ENCODE measurements around the gene MCCD1. TPM values are rescaled to one million over a fixed set of nuclear protein-coding genes. Genes with fewer than 3 reads are reported as not detected.

The MCCD1 gene
- total and polyA plus RNA-seq, 2 experiments from 2014 or later = not detected

- Histone ChIP-seq H3K4me3 (no peak overlapping the region), H3K27me3 (replicated peaks; ENCODE audit: insufficient read depth) (no peaks in the 10 kb centered on the region), H3F3A (ENCODE audit: insufficient read depth) (peaks cover 4% of the 10 kb centered on the region; the same call in 1 of the 2 replicates), H3K9me2 (ENCODE audit: insufficient read depth) (no peaks in the 10 kb centered on the region), H4K20me1 (ENCODE audit: insufficient read depth) (peaks cover 13% of the 10 kb centered on the region; the same call in 1 of the 2 replicates), H3K4me1 (ENCODE audit: insufficient read depth) (peaks cover 16% of the 10 kb centered on the region), H3K27ac (no peak overlapping the region), H3K4me2 (ENCODE audit: unreplicated experiment) (no peak overlapping the region), H3K36me3 (ENCODE audit: low read depth) (peaks cover 13% of the 10 kb centered on the region), H3K9ac (no peak overlapping the region), H2AFZ (no peak overlapping the region), H3K9me3 (ENCODE audit: low read depth) (no peaks in the 10 kb centered on the region), H3K79me2 (ENCODE audit: insufficient read depth) (peaks cover 59% of the 10 kb centered on the region)
- in situ Hi-C loops (cut with MboI) = loop anchor here (5.0 kb wide), 1 partner anchor 58 kb away; no protein-coding TSS in a partner anchor
- WGBS, 2 experiments (ENCODE audit: low coverage in 1 of 2, low lambda C conversion rate in 2 of 2, missing lambda C conversion rate in 2 of 2) = 44 to 56% methylated on average over 2 of the region's 2 CpGs
- DNase-seq = no peak
- TF ChIP-seq EZH2phosphoT487 (IDR thresholded peaks at IDR 0.05; ENCODE audit: insufficient read depth, low read depth) (no peak), EZH2 (IDR thresholded peaks at IDR 0.05; ENCODE audit: insufficient read depth, poor library complexity, severe bottlenecking) (no peak)
Observed at GRCh38 chr6:31544676-31545075, 15.9 kb downstream of the MCCD1 start.

- no peak for DNase-seq
- H3K4me2 ChIP-seq (ENCODE audit: unreplicated experiment) = no peak overlapping the region
- no peaks in the 10 kb centered on the region for H3K27me3 ChIP-seq (replicated peaks; ENCODE audit: insufficient read depth)
- H2AFZ ChIP-seq = no peak overlapping the region
- H3K27ac ChIP-seq = no peak overlapping the region
- H4K20me1 ChIP-seq (ENCODE audit: insufficient read depth) = peaks cover 6% of the 10 kb centered on the region; the same call in 1 of the 2 replicates
- H3K4me3 ChIP-seq = no peak overlapping the region
- H3K4me1 ChIP-seq (ENCODE audit: insufficient read depth) = peaks cover 10% of the 10 kb centered on the region; the same call in 1 of the 2 replicates
- H3F3A ChIP-seq (ENCODE audit: insufficient read depth) = peaks cover 4% of the 10 kb centered on the region; the same call in 1 of the 2 replicates
- H3K79me2 ChIP-seq (ENCODE audit: insufficient read depth) = peaks cover 59% of the 10 kb centered on the region
- H3K9me2 ChIP-seq (ENCODE audit: insufficient read depth) = no peaks in the 10 kb centered on the region
- TF ChIP-seq EZH2phosphoT487 (IDR thresholded peaks at IDR 0.05; ENCODE audit: insufficient read depth, low read depth) = no peak
- no peak for TF ChIP-seq EZH2 (IDR thresholded peaks at IDR 0.05; ENCODE audit: insufficient read depth, poor library complexity, severe bottlenecking)
- H3K36me3 ChIP-seq (ENCODE audit: low read depth) = peaks cover 7% of the 10 kb centered on the region; the same call in 1 of the 2 replicates
- in situ Hi-C loops (cut with MboI) = no loop called here
- WGBS, 2 experiments (ENCODE audit: low coverage in 1 of 2, low lambda C conversion rate in 2 of 2, missing lambda C conversion rate in 2 of 2) = 38 to 40% methylated on average over 7 of the region's 7 CpGs
- no peak overlapping the region for H3K9ac ChIP-seq
- H3K9me3 ChIP-seq (ENCODE audit: low read depth) = no peaks in the 10 kb centered on the region
Observed at GRCh38 chr6:31545291-31545690, 16.5 kb downstream of the MCCD1 start.

GRCh38 chr6:31546339-31546957 is 17.7 kb downstream of the MCCD1 start, which contains the start of gene ATP6V1G2:
Gene ATP6V1G2, minus strand, starts transcription at chr6:31546608. Its CDS starts 49 bp downstream, at chr6:31546559.
- Histone ChIP-seq H3F3A (ENCODE audit: insufficient read depth) (peaks cover 4% of the 10 kb centered on the region; the same call in 1 of the 2 replicates), H3K79me2 (ENCODE audit: insufficient read depth) (peaks cover 57% of the 10 kb centered on the region), H2AFZ (peak within 1 kb of the TSS; percentile 88), H3K27ac (peak within 1 kb of the TSS; percentile 75), H4K20me1 (ENCODE audit: insufficient read depth) (no peaks in the 10 kb centered on the region), H3K4me2 (ENCODE audit: unreplicated experiment) (peak within 1 kb of the TSS; percentile 91), H3K9ac (peak within 1 kb of the TSS; percentile 95), H3K4me1 (ENCODE audit: insufficient read depth) (peaks cover 10% of the 10 kb centered on the region; the same call in 1 of the 2 replicates), H3K36me3 (ENCODE audit: low read depth) (peaks cover 6% of the 10 kb centered on the region; the same call in 1 of the 2 replicates), H3K27me3 (replicated peaks; ENCODE audit: insufficient read depth) (no peaks in the 10 kb centered on the region), H3K4me3 (peak within 1 kb of the TSS; percentile 88), H3K9me3 (ENCODE audit: low read depth) (no peaks in the 10 kb centered on the region), H3K9me2 (ENCODE audit: insufficient read depth) (no peaks in the 10 kb centered on the region)
- peak; percentile 92 for DNase-seq
- WGBS, 2 experiments (ENCODE audit: low coverage in 1 of 2, low lambda C conversion rate in 2 of 2, missing lambda C conversion rate in 2 of 2) = 5% methylated on average over 11 of the region's 11 CpGs
- in situ Hi-C loops (cut with MboI) = no loop called here
- TF ChIP-seq EZH2phosphoT487 (IDR thresholded peaks at IDR 0.05; ENCODE audit: insufficient read depth, low read depth) (no peak), EZH2 (IDR thresholded peaks at IDR 0.05; ENCODE audit: insufficient read depth, poor library complexity, severe bottlenecking) (no peak)

- peaks cover 6% of the 10 kb centered on the region; the same call in 1 of the 2 replicates for H3K36me3 ChIP-seq (ENCODE audit: low read depth)
Observed at GRCh38 chr6:31546958-31547726, 18.4 kb downstream of the MCCD1 start, which contains the start of gene NFKBIL1. Gene NFKBIL1, plus strand, starts transcription at chr6:31547608. Its CDS starts 87 bp downstream, at chr6:31547695.

More at GRCh38 chr6:31546958-31547726, 18.4 kb downstream of the MCCD1 start, which contains the start of gene NFKBIL1:
- Histone ChIP-seq H3K9ac (peak within 1 kb of the TSS; percentile 95), H3K9me3 (ENCODE audit: low read depth) (no peaks in the 10 kb centered on the region), H3K79me2 (ENCODE audit: insufficient read depth) (peaks cover 58% of the 10 kb centered on the region), H4K20me1 (ENCODE audit: insufficient read depth) (no peaks in the 10 kb centered on the region), H2AFZ (peak within 1 kb of the TSS; percentile 88), H3K4me1 (ENCODE audit: insufficient read depth) (peaks cover 10% of the 10 kb centered on the region; the same call in 1 of the 2 replicates), H3F3A (ENCODE audit: insufficient read depth) (peaks cover 4% of the 10 kb centered on the region; the same call in 1 of the 2 replicates), H3K9me2 (ENCODE audit: insufficient read depth) (no peaks in the 10 kb centered on the region), H3K27me3 (replicated peaks; ENCODE audit: insufficient read depth) (no peaks in the 10 kb centered on the region), H3K4me2 (ENCODE audit: unreplicated experiment) (peak within 1 kb of the TSS; percentile 91), H3K4me3 (peak within 1 kb of the TSS; percentile 88), H3K27ac (peak within 1 kb of the TSS; percentile 75)
- no peak for TF ChIP-seq EZH2phosphoT487 (IDR thresholded peaks at IDR 0.05; ENCODE audit: insufficient read depth, low read depth)
- TF ChIP-seq EZH2 (IDR thresholded peaks at IDR 0.05; ENCODE audit: insufficient read depth, poor library complexity, severe bottlenecking) = no peak
- in situ Hi-C loops (cut with MboI) = no loop called here
- DNase-seq = peak; percentile 99
- 1 to 2% methylated on average over 25 of the region's 25 CpGs for WGBS, 2 experiments (ENCODE audit: low coverage in 1 of 2, low lambda C conversion rate in 2 of 2, missing lambda C conversion rate in 2 of 2)
